ENCODE results near the gene LRRC23.
A peak's percentile ranks its signal among the peaks of the same experiment; 100 is the strongest.

- TF ChIP-seq ZSCAN29 (IDR thresholded peaks at IDR 0.05) (no peak), BRF1 (IDR thresholded peaks at IDR 0.05; ENCODE audit: borderline replicate concordance, extremely low read depth, insufficient read length) (no peak), SP1 (CRISPR knock-in tag; IDR thresholded peaks at IDR 0.05) (no peak), FOXA3 (CRISPR knock-in tag; conservative IDR thresholded peaks at IDR 0.05 in 1 of 2, IDR thresholded peaks at IDR 0.05 in 1 of 2) (0 out of 4 replicates have a peak, but pooled peaks of 1 of the 2 experiments have one; percentile 16), TAF1 (IDR thresholded peaks at IDR 0.05; ENCODE audit: control insufficient read depth, extremely low read depth, insufficient read depth, low read length, severe bottlenecking) (peak; percentile 5), KAT8 (IDR thresholded peaks at IDR 0.05; ENCODE audit: low read depth) (no peak), NFATC3 (IDR thresholded peaks at IDR 0.05) (no peak), NCOA1 (IDR thresholded peaks at IDR 0.05; ENCODE audit: low read depth) (no peak), CBX3 (IDR thresholded peaks at IDR 0.05; ENCODE audit: borderline replicate concordance in 1 of 2, low read length in 2 of 2) (peak in 1 of 2 experiments; percentile 17; a peak in 1 of 3 replicates), CBX5 (IDR thresholded peaks at IDR 0.05; ENCODE audit: borderline replicate concordance, low read depth) (no peak)
- TF ChIP-seq, protein P1, sequence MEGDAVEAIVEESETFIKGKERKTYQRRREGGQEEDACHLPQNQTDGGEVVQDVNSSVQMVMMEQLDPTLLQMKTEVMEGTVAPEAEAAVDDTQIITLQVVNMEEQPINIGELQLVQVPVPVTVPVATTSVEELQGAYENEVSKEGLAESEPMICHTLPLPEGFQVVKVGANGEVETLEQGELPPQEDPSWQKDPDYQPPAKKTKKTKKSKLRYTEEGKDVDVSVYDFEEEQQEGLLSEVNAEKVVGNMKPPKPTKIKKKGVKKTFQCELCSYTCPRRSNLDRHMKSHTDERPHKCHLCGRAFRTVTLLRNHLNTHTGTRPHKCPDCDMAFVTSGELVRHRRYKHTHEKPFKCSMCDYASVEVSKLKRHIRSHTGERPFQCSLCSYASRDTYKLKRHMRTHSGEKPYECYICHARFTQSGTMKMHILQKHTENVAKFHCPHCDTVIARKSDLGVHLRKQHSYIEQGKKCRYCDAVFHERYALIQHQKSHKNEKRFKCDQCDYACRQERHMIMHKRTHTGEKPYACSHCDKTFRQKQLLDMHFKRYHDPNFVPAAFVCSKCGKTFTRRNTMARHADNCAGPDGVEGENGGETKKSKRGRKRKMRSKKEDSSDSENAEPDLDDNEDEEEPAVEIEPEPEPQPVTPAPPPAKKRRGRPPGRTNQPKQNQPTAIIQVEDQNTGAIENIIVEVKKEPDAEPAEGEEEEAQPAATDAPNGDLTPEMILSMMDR (IDR thresholded peaks at IDR 0.05 in 2 of 3, conservative IDR thresholded peaks at IDR 0.05 in 1 of 3; ENCODE audit: insufficient read depth in 2 of 3, low read depth in 1 of 3, low read length in 3 of 3): no peak
These were observed 56.7 kb downstream of the LRRC23 start for GRCh38 chr12:6961278-6961694.
